T-helper 2 cell (primary cell): ENCODE measurements around the gene CPB2.
A peak's percentile ranks its signal among the peaks of the same experiment; 100 is the strongest.

Source experiments
- DNase-seq, 5 experiments: peaks; one replicate each; pipeline versions ENCODE4 v3.0.0 to v3.0.0-alpha.2; 2012 to 2022

The CPB2 gene

GRCh38 chr13:46045424-46045823 lies 59.4 kb downstream of the CPB2 start:
- DNase-seq = no peak

GRCh38 chr13:46043647-46044046 lies 61.2 kb downstream of the CPB2 start:
- no peak for DNase-seq

- DNase-seq = no peak
These were observed 63.4 kb downstream of the CPB2 start for GRCh38 chr13:46041419-46041839.

- DNase-seq = no peak
These were observed 64.1 kb downstream of the CPB2 start for GRCh38 chr13:46040763-46041162.

GRCh38 chr13:46039411-46040182 lies 65.2 kb downstream of the CPB2 start:
- no peak for DNase-seq

- DNase-seq = no peak
These were observed 66.5 kb downstream of the CPB2 start for GRCh38 chr13:46038296-46038695.

GRCh38 chr13:46035066-46035465 lies 69.8 kb downstream of the CPB2 start:
- no peak for DNase-seq

- no peak for DNase-seq
These were observed 72.5 kb downstream of the CPB2 start for GRCh38 chr13:46032341-46032740.

- DNase-seq = peak in 1 of 5 experiments; percentile 82
These were observed 73.1 kb downstream of the CPB2 start for GRCh38 chr13:46031581-46032263.

GRCh38 chr13:46025157-46025556 lies 79.7 kb downstream of the CPB2 start:
- DNase-seq = no peak

- DNase-seq = no peak
These were observed 82.4 kb downstream of the CPB2 start for GRCh38 chr13:46022481-46022880.

GRCh38 chr13:46016216-46016615 lies 88.6 kb downstream of the CPB2 start:
- DNase-seq = no peak

GRCh38 chr13:46015366-46015765 lies 89.5 kb downstream of the CPB2 start:
- DNase-seq = no peak

GRCh38 chr13:46012404-46012803 lies 92.4 kb downstream of the CPB2 start:
- DNase-seq = no peak

- no peak for DNase-seq
These were observed 94.7 kb downstream of the CPB2 start for GRCh38 chr13:46010148-46010547.

GRCh38 chr13:46008631-46009030 lies 96.2 kb downstream of the CPB2 start:
- DNase-seq = no peak

- DNase-seq = no peak
These were observed 98.0 kb downstream of the CPB2 start for GRCh38 chr13:46006688-46007452.

GRCh38 chr13:46004491-46004890 lies 100.3 kb downstream of the CPB2 start:
- DNase-seq = no peak
